PFSK-1 (cell line): ENCODE results near the gene BCOR.

Experiments used
- FOXP2 ChIP-seq: optimal IDR thresholded peaks from 2 replicates; pipeline ENCODE3; 2011; ENCODE audit warnings: borderline replicate concordance, control low read depth, inconsistent platforms; ENCODE audit not compliant: insufficient read depth; ENCODE audit errors: extremely low read length, extremely low read depth
- POLR2AphosphoS5 ChIP-seq: IDR thresholded peaks from 2 replicates; pipeline ENCODE4 v1.6.1; 2012; ENCODE audit warnings: low read depth, mild to moderate bottlenecking, control low read depth, low read length, moderate library complexity
- SIN3A ChIP-seq: IDR thresholded peaks from 2 replicates; pipeline ENCODE4 v1.6.1; 2012; ENCODE audit warnings: mild to moderate bottlenecking, low read length, moderate library complexity, borderline replicate concordance; ENCODE audit not compliant: insufficient read depth
- TAF1 ChIP-seq: IDR thresholded peaks from 2 replicates; pipeline ENCODE4 v1.6.1; 2012; ENCODE audit warnings: low read length, control low read depth, borderline replicate concordance; ENCODE audit not compliant: insufficient read depth
- TF ChIP-seq, protein P1 (sequence below), 2 experiments: IDR thresholded peaks; 2 replicates each; pipeline versions ENCODE4 v1.6.1 to v1.8.0; 2011 to 2012; ENCODE audit warnings: low read depth in 2 of 2, low read length in 2 of 2, control low read depth in 1 of 2, inconsistent platforms in 1 of 2, mild to moderate bottlenecking in 1 of 2, moderate library complexity in 1 of 2; ENCODE audit not compliant: insufficient read depth in 1 of 2

The BCOR gene

DNA sequence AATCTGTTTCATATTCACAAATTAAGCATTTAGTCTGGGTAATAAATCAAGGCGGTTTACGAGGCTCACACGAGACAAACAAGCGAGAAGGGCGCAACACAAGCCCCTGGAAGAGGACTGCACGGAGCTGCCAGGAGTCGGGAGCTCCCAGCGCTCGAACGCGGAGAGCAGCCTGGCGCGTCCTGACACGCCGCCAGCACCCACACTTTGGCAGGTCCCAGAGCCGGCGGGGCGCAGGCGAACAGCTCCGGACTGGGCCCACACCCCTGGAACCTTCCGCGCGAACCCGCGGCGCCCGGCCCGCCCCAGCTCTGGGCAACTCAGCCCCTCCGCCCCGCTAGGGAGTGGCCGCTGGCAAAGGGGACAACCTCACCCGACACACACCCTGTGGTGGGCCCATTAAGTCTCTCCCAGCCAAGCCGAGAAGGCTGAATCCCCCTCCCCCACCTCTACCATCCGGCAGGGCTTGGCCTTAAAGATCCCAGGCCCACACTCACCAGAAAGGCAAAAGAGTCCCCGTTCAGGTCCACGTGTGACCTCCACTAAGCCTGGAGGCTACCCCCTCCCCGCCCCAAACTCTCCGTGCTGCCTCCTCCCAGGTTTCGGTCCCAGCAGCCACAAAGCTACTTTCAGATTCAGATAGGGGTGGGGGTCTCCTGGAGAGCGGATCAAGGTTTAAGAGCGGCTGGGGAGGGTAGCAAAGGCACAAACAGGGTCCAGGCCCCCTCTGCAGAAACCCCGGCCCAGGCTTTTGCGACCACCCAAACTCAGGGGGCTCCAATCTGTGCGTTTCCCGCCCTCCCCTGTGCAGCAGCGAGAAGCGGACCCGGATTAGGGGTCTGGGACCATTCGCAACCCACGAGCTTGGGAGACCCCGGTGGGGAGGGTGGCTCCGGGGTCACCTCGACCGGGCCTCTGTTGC is 47.5 kb upstream of the BCOR start:
- TF ChIP-seq SIN3A (no peak), FOXP2 (no peak), POLR2AphosphoS5 (no peak), TAF1 (no peak)
- TF ChIP-seq, protein P1, sequence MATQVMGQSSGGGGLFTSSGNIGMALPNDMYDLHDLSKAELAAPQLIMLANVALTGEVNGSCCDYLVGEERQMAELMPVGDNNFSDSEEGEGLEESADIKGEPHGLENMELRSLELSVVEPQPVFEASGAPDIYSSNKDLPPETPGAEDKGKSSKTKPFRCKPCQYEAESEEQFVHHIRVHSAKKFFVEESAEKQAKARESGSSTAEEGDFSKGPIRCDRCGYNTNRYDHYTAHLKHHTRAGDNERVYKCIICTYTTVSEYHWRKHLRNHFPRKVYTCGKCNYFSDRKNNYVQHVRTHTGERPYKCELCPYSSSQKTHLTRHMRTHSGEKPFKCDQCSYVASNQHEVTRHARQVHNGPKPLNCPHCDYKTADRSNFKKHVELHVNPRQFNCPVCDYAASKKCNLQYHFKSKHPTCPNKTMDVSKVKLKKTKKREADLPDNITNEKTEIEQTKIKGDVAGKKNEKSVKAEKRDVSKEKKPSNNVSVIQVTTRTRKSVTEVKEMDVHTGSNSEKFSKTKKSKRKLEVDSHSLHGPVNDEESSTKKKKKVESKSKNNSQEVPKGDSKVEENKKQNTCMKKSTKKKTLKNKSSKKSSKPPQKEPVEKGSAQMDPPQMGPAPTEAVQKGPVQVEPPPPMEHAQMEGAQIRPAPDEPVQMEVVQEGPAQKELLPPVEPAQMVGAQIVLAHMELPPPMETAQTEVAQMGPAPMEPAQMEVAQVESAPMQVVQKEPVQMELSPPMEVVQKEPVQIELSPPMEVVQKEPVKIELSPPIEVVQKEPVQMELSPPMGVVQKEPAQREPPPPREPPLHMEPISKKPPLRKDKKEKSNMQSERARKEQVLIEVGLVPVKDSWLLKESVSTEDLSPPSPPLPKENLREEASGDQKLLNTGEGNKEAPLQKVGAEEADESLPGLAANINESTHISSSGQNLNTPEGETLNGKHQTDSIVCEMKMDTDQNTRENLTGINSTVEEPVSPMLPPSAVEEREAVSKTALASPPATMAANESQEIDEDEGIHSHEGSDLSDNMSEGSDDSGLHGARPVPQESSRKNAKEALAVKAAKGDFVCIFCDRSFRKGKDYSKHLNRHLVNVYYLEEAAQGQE (IDR thresholded peaks at IDR 0.05; ENCODE audit: insufficient read depth in 1 of 2, low read depth in 2 of 2, low read length in 2 of 2) = no peak

DNA sequence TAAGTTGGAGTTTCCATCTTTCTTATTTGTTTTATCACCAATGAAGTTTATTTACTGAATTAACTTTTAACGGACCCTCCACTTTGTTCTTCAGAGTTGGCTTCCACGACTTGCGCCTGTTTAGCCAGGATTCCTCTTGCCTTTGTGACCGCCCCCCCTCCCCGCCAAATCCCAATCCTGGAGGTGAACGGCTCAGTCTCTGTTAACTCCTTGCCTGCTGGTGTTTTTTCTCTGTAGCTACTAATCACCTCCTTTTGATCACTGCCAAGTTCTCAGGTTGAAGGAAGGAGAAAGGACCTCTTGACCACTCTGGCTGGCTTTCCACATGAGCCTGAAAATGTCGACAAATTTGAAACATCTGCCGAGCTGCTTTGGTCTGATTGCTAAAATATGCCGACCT is 46.8 kb upstream of the BCOR start:
- TF ChIP-seq SIN3A (no peak), POLR2AphosphoS5 (no peak), FOXP2 (no peak), TAF1 (no peak)
- TF ChIP-seq, protein P1 (IDR thresholded peaks at IDR 0.05; ENCODE audit: insufficient read depth in 1 of 2, low read depth in 2 of 2, low read length in 2 of 2) = no peak

DNA sequence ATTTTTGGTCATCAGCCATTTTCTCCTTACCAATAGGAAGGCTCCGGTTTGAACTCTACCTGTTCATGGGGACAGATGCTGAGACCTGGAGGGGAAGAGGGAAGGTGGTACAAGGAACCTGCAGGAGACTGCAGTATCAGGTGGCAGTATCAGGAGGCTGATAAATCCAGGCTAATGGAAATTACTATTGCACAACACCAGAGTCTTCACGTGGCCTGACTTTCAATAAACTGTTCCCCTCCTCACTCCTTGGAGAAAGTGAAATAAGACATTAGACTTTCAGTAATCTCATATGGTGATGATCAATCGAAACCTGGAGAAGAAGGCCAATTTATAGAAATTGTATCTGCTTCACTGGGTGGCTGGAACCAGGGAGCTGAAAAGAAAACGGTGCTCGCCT is 46.2 kb upstream of the BCOR start:
- TF ChIP-seq, protein P1 (IDR thresholded peaks at IDR 0.05; ENCODE audit: insufficient read depth in 1 of 2, low read depth in 2 of 2, low read length in 2 of 2) = no peak
- TF ChIP-seq POLR2AphosphoS5 (no peak), FOXP2 (no peak), SIN3A (no peak), TAF1 (no peak)

DNA sequence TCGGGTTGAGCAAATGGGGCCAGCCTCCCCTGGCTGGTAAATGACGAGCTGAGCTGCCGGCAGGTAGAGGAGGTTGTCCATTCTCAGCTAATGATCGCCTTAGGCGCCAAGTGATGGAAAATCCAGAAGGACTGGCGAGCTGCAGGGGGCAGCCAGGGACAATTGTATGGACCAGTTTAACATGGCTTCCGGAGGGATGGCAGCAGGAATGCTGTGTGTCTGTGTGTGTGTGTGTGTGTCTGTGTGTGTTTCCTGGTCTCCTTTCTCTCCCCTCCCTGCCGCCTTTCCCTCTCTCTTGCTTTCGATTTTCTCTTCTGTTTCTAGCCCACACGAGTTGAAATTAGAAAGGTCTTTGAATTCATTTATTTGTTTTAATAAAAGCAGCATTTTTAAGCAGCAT is 45.2 kb upstream of the BCOR start:
- no peak for TF ChIP-seq POLR2AphosphoS5
- no peak for TF ChIP-seq FOXP2
- no peak for TF ChIP-seq TAF1
- TF ChIP-seq, protein P1 (IDR thresholded peaks at IDR 0.05; ENCODE audit: insufficient read depth in 1 of 2, low read depth in 2 of 2, low read length in 2 of 2) = no peak
- TF ChIP-seq SIN3A = no peak
